Fibroblast of upper back skin (primary cell): Measurements from ENCODE around the gene IL10RA.
"Not testable (repeated sequence)": the region's sequence is repeated elsewhere in the genome, so short reads cannot be mapped to it uniquely, and the experiment has no call there.

Experiments used
- DNase-seq: peaks from one replicate; pipeline ENCODE4 v3.0.0-alpha.2; 2013

IL10RA gene

DNA sequence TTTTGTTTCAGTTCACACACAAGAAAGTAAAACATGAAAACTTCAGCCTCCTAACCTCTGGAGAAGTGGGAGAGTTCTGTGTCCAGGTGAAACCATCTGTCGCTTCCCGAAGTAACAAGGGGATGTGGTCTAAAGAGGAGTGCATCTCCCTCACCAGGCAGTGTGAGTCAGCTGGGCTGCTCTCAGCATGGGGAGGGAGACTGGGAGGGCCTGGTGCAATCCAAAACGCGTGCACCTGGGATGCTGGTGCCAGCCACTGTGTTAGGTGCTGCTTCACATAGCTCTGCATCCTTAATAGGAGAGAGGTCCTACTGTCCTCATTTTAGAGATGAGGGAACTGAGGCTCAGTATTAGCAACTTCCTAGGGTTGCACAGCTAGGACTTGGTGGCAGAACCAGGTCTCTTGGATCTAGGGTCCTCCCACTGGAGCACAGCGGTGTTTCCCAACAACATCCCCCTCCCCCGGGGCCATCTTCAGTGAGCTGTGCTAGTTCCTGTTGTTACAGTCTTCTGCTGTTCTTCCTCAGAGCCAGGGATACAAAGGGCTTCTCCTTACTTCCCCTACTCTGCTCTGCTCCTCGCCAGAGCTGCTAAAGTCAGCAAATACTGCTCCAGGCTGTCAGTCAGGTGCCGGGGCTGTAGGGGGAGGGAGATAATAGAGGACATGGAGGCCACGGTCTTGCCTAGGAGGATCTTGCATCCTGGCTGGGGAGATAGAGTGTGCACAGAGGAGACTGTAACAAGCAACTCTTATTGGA is 8.0 kb downstream of the IL10RA start:
- no peak for DNase-seq

DNA sequence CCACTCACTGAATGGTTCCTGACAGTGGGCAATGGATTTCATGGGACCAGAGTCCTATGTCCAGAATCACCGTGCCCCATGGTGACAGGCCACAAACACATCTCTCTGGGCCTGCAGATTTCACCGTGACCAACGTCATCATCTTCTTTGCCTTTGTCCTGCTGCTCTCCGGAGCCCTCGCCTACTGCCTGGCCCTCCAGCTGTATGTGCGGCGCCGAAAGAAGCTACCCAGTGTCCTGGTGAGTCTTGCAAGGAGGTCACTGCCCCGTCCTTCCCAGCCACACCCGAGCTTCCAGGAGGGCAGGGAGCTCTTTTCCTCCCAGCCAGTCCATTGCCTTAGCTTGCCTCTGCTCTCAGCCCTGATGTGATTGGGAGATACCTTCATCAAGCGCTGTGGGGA is 9.3 kb downstream of the IL10RA start:
- DNase-seq, result no peak

DNA sequence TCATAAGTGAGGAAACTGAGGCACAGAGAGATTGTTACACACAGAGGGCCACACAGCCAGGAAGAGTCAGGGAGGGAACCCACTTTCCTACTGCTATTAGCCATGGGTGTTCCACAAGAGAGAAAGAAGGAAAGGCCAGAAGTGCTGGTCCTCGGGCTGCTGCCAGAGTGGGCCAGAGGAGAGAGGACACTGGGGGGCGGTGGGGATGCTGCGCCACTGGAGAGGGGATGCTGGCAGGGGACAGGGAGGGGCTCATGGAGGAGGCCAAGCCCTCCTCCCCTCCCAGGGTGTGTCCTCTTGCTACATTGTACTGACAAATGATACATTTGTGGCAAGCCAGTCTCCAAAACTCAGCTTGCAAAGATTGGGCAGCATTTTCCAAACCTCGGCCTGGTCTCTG is 9.9 kb downstream of the IL10RA start:
- no peak for DNase-seq

DNA sequence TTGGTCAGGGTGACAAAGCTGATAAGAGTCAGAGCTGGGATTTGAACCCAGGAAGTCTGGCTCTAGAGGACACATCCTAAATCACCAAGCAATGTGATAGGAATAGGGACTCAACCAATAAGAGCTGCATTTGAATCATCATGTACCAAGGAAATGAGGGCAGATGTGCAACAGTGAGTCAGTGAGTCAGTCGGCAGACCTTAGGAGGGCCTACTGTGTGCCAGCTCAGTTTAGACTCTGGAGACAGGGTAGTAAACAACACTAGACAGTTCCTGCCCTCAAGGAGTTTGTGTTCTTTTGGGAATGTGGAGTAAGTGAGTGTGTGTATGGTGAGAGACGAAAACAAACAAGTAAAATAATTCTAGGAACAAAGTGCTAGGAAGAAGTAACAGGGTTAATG is 11.2 kb downstream of the IL10RA start:
- no peak for DNase-seq

DNA sequence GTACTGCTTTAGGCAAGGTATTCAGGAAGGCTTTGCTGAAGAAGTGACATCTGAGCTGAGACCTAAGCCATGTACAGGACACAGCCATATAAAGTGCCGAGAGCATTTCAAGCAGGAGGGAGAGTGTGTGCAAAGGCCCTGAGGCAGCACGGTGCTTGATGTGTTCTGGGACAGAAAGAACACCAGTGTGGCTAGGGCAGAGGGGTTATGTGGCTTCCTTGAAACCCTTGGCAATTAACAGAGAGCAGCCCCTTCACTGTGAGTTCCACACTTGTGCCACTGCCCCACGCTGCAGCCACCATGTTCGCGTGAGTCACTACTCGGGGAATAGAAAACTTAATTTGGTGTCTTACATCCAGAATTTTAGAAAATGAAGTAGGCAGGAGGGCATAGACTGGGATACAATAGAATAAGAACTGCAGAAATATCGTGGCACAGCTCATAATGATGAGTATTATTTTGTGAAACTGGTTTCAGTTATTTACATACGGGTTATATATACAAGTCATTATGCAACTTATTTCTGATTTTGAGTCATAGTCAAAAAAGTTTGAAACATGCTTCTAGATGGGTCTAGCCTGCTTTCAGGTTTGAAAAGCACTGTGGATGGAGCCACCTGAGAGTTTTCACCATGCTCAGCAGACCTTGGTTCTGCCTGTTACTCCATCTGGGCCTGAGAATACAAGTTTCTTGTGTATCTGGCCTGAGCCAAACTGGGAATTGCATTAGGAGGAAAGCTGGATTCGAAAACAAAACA is 11.8 kb downstream of the IL10RA start:
- no peak for DNase-seq

DNA sequence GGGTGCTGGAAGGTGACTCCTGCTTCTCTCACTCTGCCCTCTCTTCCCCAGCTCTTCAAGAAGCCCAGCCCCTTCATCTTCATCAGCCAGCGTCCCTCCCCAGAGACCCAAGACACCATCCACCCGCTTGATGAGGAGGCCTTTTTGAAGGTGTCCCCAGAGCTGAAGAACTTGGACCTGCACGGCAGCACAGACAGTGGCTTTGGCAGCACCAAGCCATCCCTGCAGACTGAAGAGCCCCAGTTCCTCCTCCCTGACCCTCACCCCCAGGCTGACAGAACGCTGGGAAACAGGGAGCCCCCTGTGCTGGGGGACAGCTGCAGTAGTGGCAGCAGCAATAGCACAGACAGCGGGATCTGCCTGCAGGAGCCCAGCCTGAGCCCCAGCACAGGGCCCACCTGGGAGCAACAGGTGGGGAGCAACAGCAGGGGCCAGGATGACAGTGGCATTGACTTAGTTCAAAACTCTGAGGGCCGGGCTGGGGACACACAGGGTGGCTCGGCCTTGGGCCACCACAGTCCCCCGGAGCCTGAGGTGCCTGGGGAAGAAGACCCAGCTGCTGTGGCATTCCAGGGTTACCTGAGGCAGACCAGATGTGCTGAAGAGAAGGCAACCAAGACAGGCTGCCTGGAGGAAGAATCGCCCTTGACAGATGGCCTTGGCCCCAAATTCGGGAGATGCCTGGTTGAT is 12.6 kb downstream of the IL10RA start:
- DNase-seq, result no peak

DNA sequence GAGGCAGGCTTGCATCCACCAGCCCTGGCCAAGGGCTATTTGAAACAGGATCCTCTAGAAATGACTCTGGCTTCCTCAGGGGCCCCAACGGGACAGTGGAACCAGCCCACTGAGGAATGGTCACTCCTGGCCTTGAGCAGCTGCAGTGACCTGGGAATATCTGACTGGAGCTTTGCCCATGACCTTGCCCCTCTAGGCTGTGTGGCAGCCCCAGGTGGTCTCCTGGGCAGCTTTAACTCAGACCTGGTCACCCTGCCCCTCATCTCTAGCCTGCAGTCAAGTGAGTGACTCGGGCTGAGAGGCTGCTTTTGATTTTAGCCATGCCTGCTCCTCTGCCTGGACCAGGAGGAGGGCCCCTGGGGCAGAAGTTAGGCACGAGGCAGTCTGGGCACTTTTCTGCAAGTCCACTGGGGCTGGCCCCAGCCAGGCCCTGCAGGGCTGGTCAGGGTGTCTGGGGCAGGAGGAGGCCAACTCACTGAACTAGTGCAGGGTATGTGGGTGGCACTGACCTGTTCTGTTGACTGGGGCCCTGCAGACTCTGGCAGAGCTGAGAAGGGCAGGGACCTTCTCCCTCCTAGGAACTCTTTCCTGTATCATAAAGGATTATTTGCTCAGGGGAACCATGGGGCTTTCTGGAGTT is 13.3 kb downstream of the IL10RA start:
- no peak for DNase-seq

DNA sequence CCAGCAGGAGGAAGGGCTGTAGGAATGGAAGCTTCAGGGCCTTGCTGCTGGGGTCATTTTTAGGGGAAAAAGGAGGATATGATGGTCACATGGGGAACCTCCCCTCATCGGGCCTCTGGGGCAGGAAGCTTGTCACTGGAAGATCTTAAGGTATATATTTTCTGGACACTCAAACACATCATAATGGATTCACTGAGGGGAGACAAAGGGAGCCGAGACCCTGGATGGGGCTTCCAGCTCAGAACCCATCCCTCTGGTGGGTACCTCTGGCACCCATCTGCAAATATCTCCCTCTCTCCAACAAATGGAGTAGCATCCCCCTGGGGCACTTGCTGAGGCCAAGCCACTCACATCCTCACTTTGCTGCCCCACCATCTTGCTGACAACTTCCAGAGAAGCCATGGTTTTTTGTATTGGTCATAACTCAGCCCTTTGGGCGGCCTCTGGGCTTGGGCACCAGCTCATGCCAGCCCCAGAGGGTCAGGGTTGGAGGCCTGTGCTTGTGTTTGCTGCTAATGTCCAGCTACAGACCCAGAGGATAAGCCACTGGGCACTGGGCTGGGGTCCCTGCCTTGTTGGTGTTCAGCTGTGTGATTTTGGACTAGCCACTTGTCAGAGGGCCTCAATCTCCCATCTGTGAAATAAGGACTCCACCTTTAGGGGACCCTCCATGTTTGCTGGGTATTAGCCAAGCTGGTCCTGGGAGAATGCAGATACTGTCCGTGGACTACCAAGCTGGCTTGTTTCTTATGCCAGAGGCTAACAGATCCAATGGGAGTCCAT is 14.1 kb downstream of the IL10RA start:
- no peak for DNase-seq

DNA sequence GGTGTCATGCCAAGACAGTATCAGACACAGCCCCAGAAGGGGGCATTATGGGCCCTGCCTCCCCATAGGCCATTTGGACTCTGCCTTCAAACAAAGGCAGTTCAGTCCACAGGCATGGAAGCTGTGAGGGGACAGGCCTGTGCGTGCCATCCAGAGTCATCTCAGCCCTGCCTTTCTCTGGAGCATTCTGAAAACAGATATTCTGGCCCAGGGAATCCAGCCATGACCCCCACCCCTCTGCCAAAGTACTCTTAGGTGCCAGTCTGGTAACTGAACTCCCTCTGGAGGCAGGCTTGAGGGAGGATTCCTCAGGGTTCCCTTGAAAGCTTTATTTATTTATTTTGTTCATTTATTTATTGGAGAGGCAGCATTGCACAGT is 14.6 kb downstream of the IL10RA start:
- DNase-seq, result no peak

DNA sequence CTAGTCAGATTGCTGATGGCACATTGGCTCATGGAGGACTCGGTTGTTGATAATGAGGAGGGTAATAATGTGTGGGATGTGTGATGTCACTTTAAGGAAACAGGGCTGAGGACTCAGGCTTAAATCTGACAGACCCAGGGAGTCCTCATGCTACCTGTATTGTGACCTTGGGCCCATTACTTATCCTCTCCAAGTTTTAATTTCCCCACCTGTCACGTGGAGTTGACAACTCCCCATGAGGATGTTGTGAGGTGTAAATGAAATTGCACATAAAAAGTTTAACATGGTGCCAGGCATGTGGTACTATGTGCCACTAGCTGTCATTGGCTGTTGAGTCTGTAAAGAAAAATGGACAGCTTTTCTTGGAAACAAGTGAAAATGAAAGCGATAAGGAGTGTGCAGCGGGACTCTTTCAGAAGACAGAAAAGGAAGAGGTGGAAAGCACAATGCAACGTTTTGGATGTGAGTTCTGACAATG is 15.3 kb downstream of the IL10RA start:
- no peak for DNase-seq

DNA sequence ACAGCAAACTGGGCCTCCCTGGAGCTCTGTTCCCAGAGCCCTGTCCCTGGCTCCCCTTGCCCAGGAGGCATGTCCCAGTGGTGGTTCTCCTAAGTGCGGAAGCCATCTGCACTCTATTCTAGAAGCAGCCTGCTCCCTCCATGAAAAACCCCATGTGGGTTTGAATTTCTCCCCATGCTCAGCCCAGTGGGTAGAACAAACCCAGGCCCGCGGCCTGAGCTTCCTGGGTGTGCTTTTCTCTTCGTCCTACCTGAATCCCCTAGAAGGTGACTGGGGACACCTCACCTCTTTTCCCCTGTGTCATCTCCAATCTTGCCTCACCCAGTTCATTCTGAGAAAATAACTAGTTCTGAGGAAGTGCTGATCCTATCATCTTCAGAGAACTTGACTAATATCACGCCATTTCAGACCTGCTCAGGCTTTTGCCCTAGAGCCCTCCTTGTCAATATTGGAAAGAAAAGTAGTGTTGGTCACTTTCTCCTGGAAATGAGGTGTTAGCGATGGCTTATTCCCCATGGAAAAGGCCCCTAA is 15.9 kb downstream of the IL10RA start:
- DNase-seq, result no peak

DNA sequence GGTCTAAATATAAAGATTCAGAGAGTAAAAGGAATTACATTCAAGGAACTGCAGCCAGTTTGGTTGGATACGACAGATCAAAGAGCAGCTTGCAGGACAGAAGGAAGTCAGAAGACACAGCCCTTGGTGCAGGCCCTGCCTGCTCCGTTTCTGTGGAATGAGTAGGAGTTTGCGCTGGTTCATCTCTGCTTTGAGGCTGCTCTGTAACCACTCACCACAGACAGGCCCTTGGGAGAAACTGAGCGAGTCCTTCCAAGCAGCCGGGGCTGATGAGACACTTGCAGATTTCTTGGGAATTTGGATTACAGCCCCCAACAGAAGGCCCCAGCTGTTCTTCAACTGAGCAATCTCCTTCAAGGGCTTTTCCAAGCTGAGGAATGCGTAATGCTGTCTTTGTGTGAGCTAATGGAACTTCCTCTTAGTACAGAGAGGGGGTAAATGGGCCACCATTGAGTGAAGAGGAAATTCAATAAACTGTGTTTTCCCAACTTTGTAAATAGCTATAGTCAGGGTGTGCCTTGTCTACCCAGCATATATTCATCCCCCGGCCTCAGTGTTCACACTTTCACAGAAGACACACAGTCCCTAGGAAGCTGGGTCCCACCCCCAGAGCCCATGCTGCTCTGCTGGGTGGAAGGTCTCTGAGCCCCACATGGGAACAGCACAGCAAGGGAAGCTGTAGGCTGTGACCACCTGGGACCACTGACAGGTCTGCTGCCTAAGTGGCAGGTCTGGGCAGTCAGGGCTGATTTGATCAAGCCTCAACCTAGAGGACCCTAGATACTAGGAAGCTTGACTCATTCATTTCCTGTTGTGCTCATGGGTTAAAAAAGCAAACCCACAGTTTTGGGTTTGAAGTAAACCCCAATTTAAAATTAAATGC is 16.6 kb downstream of the IL10RA start:
- DNase-seq, result peak; percentile 74

DNA sequence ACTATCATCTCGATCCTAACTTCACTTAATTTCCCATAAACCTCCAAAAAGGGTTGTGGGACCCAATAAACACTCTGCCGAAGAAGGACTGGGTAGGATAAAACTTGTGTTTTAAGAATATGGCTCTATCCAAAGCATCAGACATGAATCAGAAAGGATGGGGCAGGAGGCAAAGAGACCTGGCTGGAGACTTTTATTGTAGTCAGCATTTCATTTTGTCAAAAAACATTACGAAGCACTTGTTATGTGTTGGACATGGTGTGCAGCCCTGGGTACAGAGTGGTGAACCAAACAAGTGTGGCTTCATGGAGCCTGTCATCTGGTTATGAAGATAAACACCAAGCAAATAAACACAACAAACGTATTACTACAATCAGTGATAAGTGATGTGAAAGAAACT is 17.3 kb downstream of the IL10RA start:
- no peak for DNase-seq

DNA sequence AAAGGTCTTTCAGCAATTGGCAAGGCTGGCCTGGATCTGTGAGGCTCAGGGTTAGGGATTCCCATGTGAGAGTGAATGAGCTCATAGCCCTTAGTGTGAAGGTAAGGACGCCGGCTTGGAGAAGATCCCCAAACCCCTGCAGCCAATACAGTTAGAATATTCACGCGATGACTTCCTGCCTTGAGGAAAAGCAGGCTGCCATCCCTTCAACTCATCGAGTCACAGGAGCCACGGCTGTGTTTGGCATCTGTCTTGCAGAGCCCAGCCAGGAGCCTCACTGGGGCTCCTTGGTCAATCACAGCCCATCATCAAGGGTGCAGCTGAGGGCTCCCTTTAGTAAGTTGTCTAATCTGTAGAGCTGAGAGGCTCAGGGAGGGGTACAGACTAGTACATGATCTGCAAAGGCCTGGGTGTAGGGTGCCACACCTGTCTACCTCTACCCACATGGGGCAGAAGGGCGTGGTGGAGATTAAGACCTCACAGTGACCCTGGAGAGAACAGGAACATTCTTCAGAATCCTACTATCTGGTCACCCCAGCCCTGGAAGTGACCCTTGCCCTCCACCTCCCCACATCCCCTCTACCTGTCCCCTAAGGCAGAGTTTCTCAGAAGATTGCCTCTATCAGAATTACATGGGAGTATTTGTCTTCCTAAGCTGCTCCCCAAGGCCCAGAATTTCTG is 18.5 kb downstream of the IL10RA start:
- DNase-seq, result no peak

DNA sequence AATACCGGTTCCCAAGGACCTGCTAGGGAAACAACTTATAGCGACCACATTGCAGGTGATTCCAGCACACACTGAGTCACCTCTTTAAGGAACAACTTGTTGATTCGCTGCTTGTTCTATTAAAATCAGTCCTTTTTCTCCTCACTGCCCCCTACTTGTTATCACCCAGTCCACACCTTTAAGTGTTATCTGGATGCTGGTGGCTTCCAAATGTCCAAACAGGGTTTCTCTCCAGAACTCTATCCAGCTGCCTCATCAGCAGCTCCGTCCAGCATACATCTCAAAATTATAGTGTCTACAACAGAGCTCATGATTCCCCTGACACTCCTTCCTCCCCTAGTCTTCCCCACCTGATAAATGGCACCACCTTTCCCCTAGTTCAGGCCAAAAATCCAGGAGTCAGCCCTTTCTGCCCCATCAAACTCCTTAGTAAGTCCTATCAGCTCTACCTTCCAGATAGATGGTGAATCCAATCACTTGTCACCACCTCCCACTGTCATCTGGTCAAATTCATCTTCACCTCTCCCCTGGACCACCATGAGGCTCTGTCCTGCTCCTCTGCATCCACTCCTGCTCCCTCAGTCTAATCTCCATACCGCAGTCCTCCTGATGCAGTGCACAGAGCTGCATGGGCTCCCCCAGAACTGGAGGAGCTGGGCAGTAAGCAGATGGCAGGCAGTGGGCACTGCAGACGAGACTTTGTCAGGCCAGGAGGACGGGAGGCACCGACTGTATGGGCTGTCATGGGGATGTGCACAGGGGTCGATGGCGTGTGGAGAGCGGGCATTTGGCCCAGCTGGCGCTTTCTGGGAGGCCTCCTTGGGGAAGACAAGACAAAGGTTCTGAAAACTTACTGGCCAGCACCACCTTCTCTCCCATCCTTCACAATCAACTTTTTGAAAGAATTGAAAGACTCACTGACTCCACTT is 19.3 kb downstream of the IL10RA start:
- DNase-seq, result no peak

DNA sequence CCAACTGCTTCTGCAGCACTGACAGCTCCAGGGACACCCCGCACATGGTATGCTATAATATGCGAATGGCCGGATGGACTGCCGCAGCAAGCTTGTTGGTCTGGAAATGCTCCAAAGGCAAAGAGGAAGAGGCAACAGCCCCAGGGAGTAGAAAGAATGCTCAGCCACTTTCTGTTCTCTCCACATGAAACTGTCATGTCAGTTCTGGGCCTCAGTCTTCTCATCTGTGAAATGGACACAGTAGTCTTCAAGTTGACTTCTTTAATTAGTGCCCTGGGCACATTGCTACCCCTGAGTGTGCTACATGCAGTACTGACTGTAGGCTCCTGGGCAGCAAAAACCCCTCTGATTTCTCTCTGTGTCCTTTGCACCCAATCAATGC is 19.9 kb downstream of the IL10RA start:
- DNase-seq, result no peak

DNA sequence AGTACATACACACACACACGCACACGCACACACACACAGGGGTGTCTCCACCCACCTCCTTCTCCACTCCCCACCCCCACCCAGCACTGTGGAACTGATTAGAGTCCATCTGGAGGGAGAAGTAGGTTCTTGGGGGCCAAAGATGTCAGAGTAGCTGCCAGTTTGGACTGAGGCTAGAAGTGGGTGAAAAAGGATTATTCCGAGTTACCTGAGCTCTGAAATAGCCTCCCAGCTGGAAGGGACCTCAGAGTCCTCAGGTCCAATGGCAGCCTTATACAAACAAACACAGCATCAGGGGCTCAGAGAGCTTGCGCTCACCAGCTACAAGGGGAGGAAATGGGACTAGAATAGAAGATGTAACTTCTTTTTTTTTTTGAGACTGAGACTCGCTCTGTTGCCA is 20.8 kb downstream of the IL10RA start:
- DNase-seq, result no peak

DNA sequence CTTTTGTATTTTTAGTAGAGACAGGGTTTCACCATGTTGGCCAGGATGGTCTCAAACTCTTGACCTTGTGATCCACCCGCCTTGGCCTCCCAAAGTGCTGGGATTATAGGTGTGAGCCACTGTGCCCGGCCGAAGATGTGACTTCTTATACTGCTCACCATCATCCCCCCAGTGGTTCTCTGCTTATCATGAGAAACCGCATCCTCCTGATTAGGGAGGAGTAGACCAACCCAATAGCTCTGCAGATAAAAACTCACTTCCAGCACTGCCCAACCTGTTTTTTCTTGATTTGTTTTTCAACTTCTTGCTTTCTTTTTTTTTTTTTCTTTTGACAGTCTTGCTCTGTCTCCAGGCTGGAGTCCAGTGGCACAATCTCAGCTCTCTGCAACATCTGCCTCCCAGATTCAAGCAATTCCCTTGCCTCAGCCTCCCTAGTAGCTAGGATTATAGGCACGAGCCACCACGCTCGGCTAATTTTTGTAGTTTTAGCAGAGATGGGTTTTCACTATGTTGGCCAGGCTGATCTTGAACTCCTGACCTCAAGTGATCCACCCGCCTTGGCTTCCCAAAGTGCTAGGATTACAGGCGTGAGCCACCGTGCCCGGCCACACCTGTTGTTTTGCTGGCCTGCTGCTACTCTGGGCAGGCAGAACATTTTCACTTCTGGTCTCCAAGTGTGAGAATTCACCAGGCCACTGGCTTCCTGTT is 21.5 kb downstream of the IL10RA start:
- not testable (repeated sequence) for DNase-seq
